Spleen (tissue), 11 donors: ENCODE results near the gene STAMBP. TPM values are rescaled to one million over a fixed set of nuclear protein-coding genes. Genes with fewer than 3 reads are reported as not detected.

Experiments
- DNase-seq: peaks from one replicate; pipeline ENCODE4 v3.0.0-alpha.2; 2020
- H3K27ac ChIP-seq, 8 donors: fragments of 200-600 bp; sonication (generic) in 7 of 8; 1 replicate in 4 of 8; 2 replicates in 4 of 8; pipeline versions ENCODE4 v1.5.0 to v1.8.0; 2016 to 2021; ENCODE audit warnings: inconsistent platforms in 4 of 8, mild to moderate bottlenecking in 4 of 8, moderate library complexity in 1 of 8
- H3K27me3 ChIP-seq, 7 donors: fragments of 200-600 bp; sonication (generic) in 6 of 7; replicated peaks in 1 of 7; 1 replicate in 4 of 7; 2 replicates in 3 of 7; pipeline versions ENCODE4 v1.5.0 to v1.8.0; 2016 to 2021; ENCODE audit warnings: inconsistent platforms in 3 of 7, mild to moderate bottlenecking in 1 of 7
- H3K36me3 ChIP-seq, 6 donors: fragments of 200-600 bp; sonication (generic) in 5 of 6; 1 replicate in 4 of 6; 2 replicates in 2 of 6; pipeline versions ENCODE4 v1.5.0 to v1.8.0; 2016 to 2021; ENCODE audit warnings: inconsistent platforms in 2 of 6
- H3K4me1 ChIP-seq, 6 donors: fragments of 200-600 bp; sonication (generic) in 5 of 6; 1 replicate in 3 of 6; 2 replicates in 3 of 6; pipeline versions ENCODE4 v1.5.0 to v1.8.0; 2016 to 2021; ENCODE audit warnings: inconsistent platforms in 3 of 6
- H3K4me3 ChIP-seq, 8 donors: fragments of 200-600 bp; sonication (generic) in 7 of 8; 1 replicate in 4 of 8; 2 replicates in 4 of 8; pipeline versions ENCODE4 v1.5.0 to v1.8.0; 2016 to 2021; ENCODE audit warnings: inconsistent platforms in 4 of 8, mild to moderate bottlenecking in 4 of 8, moderate library complexity in 2 of 8
- H3K9me3 ChIP-seq, 8 donors: fragments of 200-600 bp; sonication (generic) in 7 of 8; 1 replicate in 4 of 8; 2 replicates in 4 of 8; pipeline versions ENCODE4 v1.5.0 to v1.8.0; 2016 to 2021; ENCODE audit warnings: inconsistent platforms in 4 of 8
- POLR2A ChIP-seq, 3 donors: fragments of 450-650 bp; IDR thresholded peaks; one replicate each; pipeline ENCODE4 v1.5.1; 2017; ENCODE audit warnings: antibody characterized with exemption in 3 of 3, mild to moderate bottlenecking in 1 of 3
- POLR2AphosphoS5 ChIP-seq, 3 donors: sonication (generic); formaldehyde crosslinking; IDR thresholded peaks; one replicate each; pipeline ENCODE4 v1.5.1; 2017; ENCODE audit warnings: antibody characterized with exemption in 3 of 3
- WGBS, 5 donors: extraction: QIAGEN DNeasy Blood & Tissue Kit in 3 of 5; methylation state at CpG; one replicate each; pipeline versions ENCODE4 v1.1.5 to v1.1.7; 2013 to 2018; 5-methylcytosine and 5-hydroxymethylcytosine counted together
- intact Hi-C: fragments of 100-400 bp; cut with DNase I; formaldehyde crosslinking; loops from one replicate; pipeline ENCODE4 v1.15.0; 2023; ENCODE audit warnings: low total_unique reads
- polyA plus RNA-seq, 3 donors: library from polyadenylated mRNA; stranded (reverse); fragments of 200-250 nt; gene quantifications; one replicate each; pipeline ENCODE4 v1.2.1, GENCODE V29; 2013
- total RNA-seq, 7 donors: library from RNA; depleted of rRNA in 3 of 7; stranded (reverse); fragments of >200 nt in 3 of 7; fragmentation: NEBNext Ultra II Directional in 4 of 7; extraction: Animal tissue kit (Norgen Biotek cat#: 25700) in 4 of 7; gene quantifications; one replicate each; pipeline versions ENCODE4 v1.1.0 to v1.2.1, GENCODE V29; 2016 to 2021
- TF ChIP-seq, protein P1 (sequence below), 11 experiments: fragments of 200-600 bp in 7 of 11; fragments of 450-650 bp in 4 of 11; sonication (generic) in 4 of 11; IDR thresholded peaks in 8 of 11; conservative IDR thresholded peaks in 3 of 11; 1 replicate in 7 of 11; 2 replicates in 4 of 11; pipeline versions ENCODE4 v1.4.0 to v1.8.0; 2016 to 2021; ENCODE audit warnings: antibody characterized with exemption in 11 of 11, inconsistent platforms in 4 of 11, mild to moderate bottlenecking in 1 of 11
- donor health status: healthy with polysubstance abuse.
- donor health status: DM: no; HTN: no; CAD: no; lungs with moderate emphysema.
- donor health status: DM: no; HTN: no; CAD: no.
- donor health status: Bipolar disorder and iron deficiency.
- donor health status: healthy.
- donor health status: DM: no; HTN: no; CAD: no.
- donor health status: DM: yes; HTN: yes; CAD: no.

STAMBP gene
- total and polyA plus RNA-seq, 10 donors, result 19.5 to 35.1 (median 28.1) TPM

DNA sequence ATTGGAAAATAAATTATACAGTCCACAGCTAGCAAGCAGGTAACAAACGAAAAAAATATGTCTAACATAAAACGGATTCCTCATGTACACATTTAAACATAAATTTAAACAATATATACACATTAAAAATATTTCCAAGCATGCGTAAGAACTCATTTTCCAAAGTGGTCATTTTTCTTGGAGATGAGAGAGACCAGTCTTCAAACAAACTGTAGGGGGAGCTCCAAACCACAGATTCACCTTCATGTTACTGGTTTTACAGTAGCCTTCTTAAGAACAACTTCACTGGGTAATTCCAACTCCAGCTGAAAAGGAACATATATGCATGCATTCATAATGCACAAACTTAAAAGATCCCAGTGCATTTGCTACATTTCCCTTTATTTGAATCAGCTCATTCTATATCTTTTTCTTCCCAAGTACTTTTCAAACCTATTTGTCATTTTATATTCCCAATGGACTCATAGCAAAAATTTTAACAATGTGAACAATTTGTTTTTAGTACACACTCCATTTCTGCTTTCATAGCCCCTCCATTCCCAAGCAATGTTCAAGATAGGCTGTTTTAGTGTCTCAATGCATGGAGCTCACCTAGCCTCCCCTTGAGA, 4.7 kb upstream of the STAMBP start:
- intact Hi-C loops, result no loop called here
- Histone ChIP-seq H3K4me3 (no peak overlapping the region), H3K4me1 (peaks cover 9 to 23% (median 12%) of the 10 kb centered on the region in 6 donors), H3K9me3 (no peaks in the 10 kb centered on the region), H3K36me3 (no peaks in the 10 kb centered on the region), H3K27me3 (no peaks in the 10 kb centered on the region), H3K27ac (no peak overlapping the region)
- TF ChIP-seq POLR2A (IDR thresholded peaks at IDR 0.05), result no peak
- TF ChIP-seq, protein P1, sequence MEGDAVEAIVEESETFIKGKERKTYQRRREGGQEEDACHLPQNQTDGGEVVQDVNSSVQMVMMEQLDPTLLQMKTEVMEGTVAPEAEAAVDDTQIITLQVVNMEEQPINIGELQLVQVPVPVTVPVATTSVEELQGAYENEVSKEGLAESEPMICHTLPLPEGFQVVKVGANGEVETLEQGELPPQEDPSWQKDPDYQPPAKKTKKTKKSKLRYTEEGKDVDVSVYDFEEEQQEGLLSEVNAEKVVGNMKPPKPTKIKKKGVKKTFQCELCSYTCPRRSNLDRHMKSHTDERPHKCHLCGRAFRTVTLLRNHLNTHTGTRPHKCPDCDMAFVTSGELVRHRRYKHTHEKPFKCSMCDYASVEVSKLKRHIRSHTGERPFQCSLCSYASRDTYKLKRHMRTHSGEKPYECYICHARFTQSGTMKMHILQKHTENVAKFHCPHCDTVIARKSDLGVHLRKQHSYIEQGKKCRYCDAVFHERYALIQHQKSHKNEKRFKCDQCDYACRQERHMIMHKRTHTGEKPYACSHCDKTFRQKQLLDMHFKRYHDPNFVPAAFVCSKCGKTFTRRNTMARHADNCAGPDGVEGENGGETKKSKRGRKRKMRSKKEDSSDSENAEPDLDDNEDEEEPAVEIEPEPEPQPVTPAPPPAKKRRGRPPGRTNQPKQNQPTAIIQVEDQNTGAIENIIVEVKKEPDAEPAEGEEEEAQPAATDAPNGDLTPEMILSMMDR (IDR thresholded peaks at IDR 0.05 in 8 of 11, conservative IDR thresholded peaks at IDR 0.05 in 3 of 11), result peak; percentile 62 to 87 (median 74)
- 10 to 19% (median 14%) methylated on average over 3 of the region's 3 CpGs for WGBS, 5 donors
- no peak for DNase-seq

DNA sequence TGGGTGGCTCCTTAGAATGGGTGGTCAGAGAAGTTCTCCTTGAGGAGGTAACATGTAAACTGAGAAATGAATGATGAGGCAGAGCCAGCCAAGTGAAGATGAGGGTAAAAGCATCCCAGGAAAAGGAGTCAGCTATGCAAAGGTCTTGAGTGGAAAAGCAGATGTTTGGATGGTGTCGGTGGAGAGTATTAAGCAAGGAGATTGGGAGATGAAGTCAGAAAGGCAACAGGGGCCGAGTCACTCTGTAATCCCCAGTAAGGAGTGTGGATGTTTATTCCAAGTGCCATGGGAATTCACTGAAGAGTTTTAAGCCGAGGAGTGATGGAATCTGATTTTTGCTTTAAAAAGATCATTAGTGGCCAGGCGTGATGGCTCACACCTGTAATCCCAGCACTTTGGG, 3.4 kb upstream of the STAMBP start:
- intact Hi-C loops, result no loop called here
- Histone ChIP-seq H3K4me3 (no peak overlapping the region), H3K27ac (no peak overlapping the region), H3K9me3 (no peaks in the 10 kb centered on the region), H3K4me1 (peaks cover 9 to 37% (median 24%) of the 10 kb centered on the region in 6 donors), H3K27me3 (no peaks in the 10 kb centered on the region), H3K36me3 (no peaks in the 10 kb centered on the region)
- TF ChIP-seq POLR2AphosphoS5 (IDR thresholded peaks at IDR 0.05) (no peak), POLR2A (IDR thresholded peaks at IDR 0.05) (no peak)
- TF ChIP-seq, protein P1 (IDR thresholded peaks at IDR 0.05 in 8 of 11, conservative IDR thresholded peaks at IDR 0.05 in 3 of 11), result no peak
- 77 to 93% (median 84%) methylated on average over 4 of the region's 4 CpGs for WGBS, 5 donors
- DNase-seq, result no peak

DNA sequence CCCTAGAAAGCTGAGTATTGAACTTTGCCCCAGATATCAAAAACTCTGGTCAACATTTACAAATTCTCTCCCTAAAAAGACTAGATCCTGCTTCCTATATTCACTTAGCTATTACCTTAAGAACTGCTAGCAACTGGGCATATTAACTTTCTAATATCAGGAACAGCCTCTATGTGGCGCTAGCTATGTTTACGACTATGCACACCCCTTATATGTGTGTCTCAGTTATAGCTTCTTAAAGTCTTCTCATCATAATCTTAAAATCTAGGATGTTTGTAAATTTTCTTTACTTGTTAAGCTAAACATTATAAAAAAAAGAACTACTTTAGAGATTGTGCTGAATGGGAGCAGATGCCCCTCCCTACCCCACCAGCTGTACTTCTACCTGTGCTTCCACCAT, 1.7 kb upstream of the STAMBP start:
- H3K27me3 ChIP-seq, result no peaks in the 10 kb centered on the region
- H3K4me1 ChIP-seq, result peaks cover 9 to 50% (median 29%) of the 10 kb centered on the region in 6 donors
- WGBS, 5 donors, result 32 to 44% (median 38%) methylated on average over 2 of the region's 2 CpGs
- peaks cover 0 to 14% (median 7%) of the 10 kb centered on the region in 6 donors for H3K36me3 ChIP-seq
- H3K4me3 ChIP-seq, result no peak overlapping the region
- intact Hi-C loops, result no loop called here
- no peaks in the 10 kb centered on the region for H3K9me3 ChIP-seq
- DNase-seq, result no peak
- TF ChIP-seq POLR2AphosphoS5 (IDR thresholded peaks at IDR 0.05) (no peak), POLR2A (IDR thresholded peaks at IDR 0.05) (no peak)
- TF ChIP-seq, protein P1 (IDR thresholded peaks at IDR 0.05 in 8 of 11, conservative IDR thresholded peaks at IDR 0.05 in 3 of 11), result no peak
- no peak overlapping the region for H3K27ac ChIP-seq

DNA sequence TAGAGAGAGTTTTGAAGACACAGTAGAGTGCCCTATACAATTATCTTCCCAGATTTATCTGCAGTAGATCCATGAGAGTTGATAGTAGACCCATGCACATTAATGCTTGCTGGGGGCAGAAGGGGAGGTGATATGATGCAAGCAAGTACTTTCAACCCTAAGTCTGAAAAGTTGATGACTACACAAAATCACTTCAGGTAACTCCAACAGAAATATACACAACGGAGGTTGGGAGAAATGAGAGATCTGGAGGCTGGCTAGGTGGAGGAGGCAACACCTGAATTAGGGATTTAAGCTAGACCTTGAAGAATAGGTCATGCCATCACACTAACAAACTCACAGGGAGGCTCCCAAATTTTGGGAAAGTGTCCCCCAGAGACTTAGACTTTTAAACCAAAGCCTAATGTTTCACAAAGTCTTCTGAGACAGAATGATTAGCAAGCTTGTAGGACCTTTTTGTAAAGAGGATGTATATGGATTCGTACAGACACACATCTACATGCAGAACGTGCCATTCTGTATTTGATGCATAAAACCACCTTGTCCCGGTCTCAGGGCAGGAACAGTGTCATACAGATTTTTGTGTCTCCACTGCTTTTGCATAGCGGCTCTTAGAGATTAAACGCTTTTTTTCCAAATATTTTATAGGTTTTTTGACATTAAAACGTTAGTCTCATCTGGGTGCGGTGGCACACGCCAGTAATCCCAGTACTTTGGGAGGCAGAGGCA, 937 bp upstream of the STAMBP start:
- Histone ChIP-seq H3K36me3 (peaks cover 3 to 23% (median 15%) of the 10 kb centered on the region in 6 donors), H3K27me3 (no peaks in the 10 kb centered on the region), H3K9me3 (no peaks in the 10 kb centered on the region), H3K27ac (peak overlapping the region; percentile 87 to 98 (median 96)), H3K4me3 (peak overlapping the region; percentile 57 to 90 (median 74)), H3K4me1 (peaks cover 12 to 57% (median 33%) of the 10 kb centered on the region in 6 donors)
- TF ChIP-seq, protein P1 (IDR thresholded peaks at IDR 0.05 in 8 of 11, conservative IDR thresholded peaks at IDR 0.05 in 3 of 11), result no peak
- no peak for TF ChIP-seq POLR2A (IDR thresholded peaks at IDR 0.05)
- no peak for TF ChIP-seq POLR2AphosphoS5 (IDR thresholded peaks at IDR 0.05)
- DNase-seq, result no peak
- WGBS, 5 donors, result 77 to 86% (median 80%) methylated on average over 9 of the region's 9 CpGs
- intact Hi-C loops, result no loop called here
